Hematopoietic multipotent progenitor cell treated with erythropoietin and hydrocortisone succinate and interleukin-3 and kit ligand, for 15 days (in vitro differentiated cells): ENCODE results near the gene EMSY.

ENCODE experiments used
- DNase-seq: peaks from one replicate; pipeline ENCODE4 v3.0.0-alpha.2; 2015; ENCODE audit warnings: low spot score

The EMSY gene

GRCh38 chr11:76597533-76598425, 153.0 kb downstream of the EMSY start:
- DNase-seq, result no peak

- peak; percentile 13 for DNase-seq
These were observed 153.6 kb downstream of the EMSY start for GRCh38 chr11:76598426-76598839.

GRCh38 chr11:76599041-76600013, 154.5 kb downstream of the EMSY start:
- no peak for DNase-seq

- no peak for DNase-seq
These were observed 155.4 kb downstream of the EMSY start for GRCh38 chr11:76600124-76600655.

- no peak for DNase-seq
These were observed 156.5 kb downstream of the EMSY start for GRCh38 chr11:76601272-76601671.

GRCh38 chr11:76601724-76602123, 156.9 kb downstream of the EMSY start:
- no peak for DNase-seq

GRCh38 chr11:76602431-76602861, 157.6 kb downstream of the EMSY start:
- peak; percentile 63 for DNase-seq
